CD8-positive, alpha-beta memory T cell (primary cell): ENCODE results near the gene MAP2K5. TPM values are rescaled to one million over a fixed set of nuclear protein-coding genes. Genes with fewer than 3 reads are reported as not detected.

Experiments used
- CTCF ChIA-PET: fragments of 350-600 bp; sonication (Branson Sonifier 250); formaldehyde crosslinking; loops from one replicate; lab custom pipeline; 2021; ENCODE audit warnings: antibody characterized with exemption; lab: Charles Lee
- POLR2A ChIA-PET: fragments of 350-600 bp; sonication (Branson Sonifier 250); formaldehyde crosslinking; loops from one replicate; lab custom pipeline; 2021; ENCODE audit warnings: antibody characterized with exemption; lab: Charles Lee
- DNase-seq, 5 donors: peaks; one replicate each; pipeline versions ENCODE4 v3.0.0 to v3.0.0-alpha.2; 2020 to 2022; ENCODE audit warnings: mixed read lengths in 1 of 5
- H3K27ac ChIP-seq: one replicate; pipeline ENCODE4 v1.7.0; 2013; ENCODE audit warnings: low read depth, mild to moderate bottlenecking, low read length, moderate library complexity
- H3K27me3 ChIP-seq: 2 replicates; pipeline ENCODE4 v1.7.0; 2013; ENCODE audit warnings: low read length, mild to moderate bottlenecking; ENCODE audit not compliant: insufficient read depth, poor library complexity, severe bottlenecking
- H3K36me3 ChIP-seq: 2 replicates; pipeline ENCODE4 v1.7.0; 2013; ENCODE audit warnings: mild to moderate bottlenecking, low read length, moderate library complexity; ENCODE audit not compliant: insufficient read depth
- H3K4me1 ChIP-seq: 2 replicates; pipeline ENCODE4 v1.7.0; 2013; ENCODE audit warnings: mild to moderate bottlenecking, low read length, moderate library complexity; ENCODE audit not compliant: insufficient read depth
- H3K4me3 ChIP-seq: 2 replicates; pipeline ENCODE4 v1.7.0; 2013; ENCODE audit warnings: mild to moderate bottlenecking, low read length
- H3K9me3 ChIP-seq: 2 replicates; pipeline ENCODE4 v1.7.0; 2013; ENCODE audit warnings: mild to moderate bottlenecking, low read length
- H3K27ac Mint-ChIP-seq, 8 donors: one replicate each; pipeline ENCODE4 v1.8.0; 2020 to 2021; ENCODE audit warnings: mixed read lengths in 8 of 8, mild to moderate bottlenecking in 6 of 8, inconsistent platforms in 3 of 8, moderate library complexity in 3 of 8
- H3K27me3 Mint-ChIP-seq, 2 donors: one replicate each; pipeline ENCODE4 v1.8.0; 2020 to 2021; ENCODE audit warnings: mixed read lengths in 2 of 2, mild to moderate bottlenecking in 1 of 2, moderate library complexity in 1 of 2
- H3K36me3 Mint-ChIP-seq, 3 donors: one replicate each; pipeline ENCODE4 v1.8.0; 2020 to 2021; ENCODE audit warnings: mixed read lengths in 3 of 3, inconsistent platforms in 1 of 3, mild to moderate bottlenecking in 1 of 3
- H3K4me1 Mint-ChIP-seq, 3 donors: one replicate each; pipeline ENCODE4 v1.8.0; 2020 to 2021; ENCODE audit warnings: mixed read lengths in 3 of 3, inconsistent platforms in 1 of 3, mild to moderate bottlenecking in 1 of 3
- H3K4me3 Mint-ChIP-seq, 7 donors: one replicate each; pipeline ENCODE4 v1.8.0; 2020 to 2021; ENCODE audit warnings: mixed read lengths in 7 of 7, mild to moderate bottlenecking in 6 of 7, moderate library complexity in 4 of 7, inconsistent platforms in 2 of 7
- H3K9me3 Mint-ChIP-seq, 5 donors: one replicate each; pipeline ENCODE4 v1.8.0; 2020 to 2022; ENCODE audit warnings: mixed read lengths in 5 of 5, mild to moderate bottlenecking in 3 of 5, moderate library complexity in 2 of 5, inconsistent platforms in 1 of 5
- polyA plus RNA-seq: library from polyadenylated mRNA; unstranded; fragments of 300-500 nt; fragmentation: Illumina TruSeq; gene quantifications from one replicate; pipeline ENCODE4 v1.2.3, GENCODE V29; 2021
- total RNA-seq, 2 experiments: library from RNA; stranded (reverse); gene quantifications; one replicate each; pipeline ENCODE4 v1.2.3, GENCODE V29; 2021

The MAP2K5 gene
- total and polyA plus RNA-seq, 3 experiments from 2014 or later: 20.0 to 21.4 (median 20.1) TPM

GRCh38 chr15:67807141-67807540 lies 264.6 kb downstream of the MAP2K5 start:
- no peaks in the 10 kb centered on the region for H3K4me1 Mint-ChIP-seq
- CTCF ChIA-PET: no interaction called here
- no peak for DNase-seq

GRCh38 chr15:67807836-67808235 lies 265.3 kb downstream of the MAP2K5 start:
- H3K4me1 Mint-ChIP-seq: no peaks in the 10 kb centered on the region
- no peak overlapping the region for H3K27ac Mint-ChIP-seq
- no peaks in the 10 kb centered on the region for H3K4me1 ChIP-seq
- H3K27me3 ChIP-seq: no peaks in the 10 kb centered on the region
- CTCF ChIA-PET: interaction anchor here (1.1 kb wide), 1 partner anchor 24 kb away, joined by 3 read pairs; no protein-coding TSS in a partner anchor
- no peaks in the 10 kb centered on the region for H3K9me3 ChIP-seq
- peaks cover 0 to 3% of the 10 kb centered on the region in 2 donors for H3K27me3 Mint-ChIP-seq
- no peaks in the 10 kb centered on the region for H3K36me3 ChIP-seq
- no peak overlapping the region for H3K4me3 ChIP-seq
- H3K36me3 Mint-ChIP-seq: peaks cover 9 to 32% (median 11%) of the 10 kb centered on the region in 3 donors
- H3K27ac ChIP-seq: no peak overlapping the region
- H3K4me3 Mint-ChIP-seq: no peak overlapping the region
- H3K9me3 Mint-ChIP-seq: no peaks in the 10 kb centered on the region
- POLR2A ChIA-PET: no interaction called here
- no peak for DNase-seq

More at GRCh38 chr15:67807141-67807540, 264.6 kb downstream of the MAP2K5 start:
- no peaks in the 10 kb centered on the region for H3K27me3 ChIP-seq
- POLR2A ChIA-PET: no interaction called here
- no peak overlapping the region for H3K27ac ChIP-seq
- no peaks in the 10 kb centered on the region for H3K36me3 ChIP-seq
- no peaks in the 10 kb centered on the region for H3K4me1 ChIP-seq
- no peak overlapping the region for H3K4me3 ChIP-seq
- Mint-ChIP-seq H3K27ac (peak overlapping the region in 1 of 8 donors; percentile 40), H3K9me3 (no peaks in the 10 kb centered on the region), H3K36me3 (peaks cover 9 to 35% (median 11%) of the 10 kb centered on the region in 3 donors), H3K27me3 (peaks cover 0 to 2% of the 10 kb centered on the region in 2 donors), H3K4me3 (no peak overlapping the region)
- no peaks in the 10 kb centered on the region for H3K9me3 ChIP-seq

- Histone ChIP-seq H3K27ac (no peak overlapping the region), H3K36me3 (no peaks in the 10 kb centered on the region), H3K27me3 (no peaks in the 10 kb centered on the region), H3K4me3 (no peak overlapping the region), H3K4me1 (no peaks in the 10 kb centered on the region), H3K9me3 (no peaks in the 10 kb centered on the region)
- Mint-ChIP-seq H3K9me3 (no peaks in the 10 kb centered on the region), H3K27me3 (peaks cover 0 to 4% of the 10 kb centered on the region in 2 donors), H3K4me3 (no peak overlapping the region), H3K27ac (no peak overlapping the region), H3K36me3 (peaks cover 9 to 27% (median 11%) of the 10 kb centered on the region in 3 donors), H3K4me1 (no peaks in the 10 kb centered on the region)
- CTCF ChIA-PET: interaction anchor here (1.1 kb wide), 1 partner anchor 24 kb away, joined by 3 read pairs; no protein-coding TSS in a partner anchor
- DNase-seq: no peak
- POLR2A ChIA-PET: no interaction called here
Observed at GRCh38 chr15:67808821-67809220, 266.3 kb downstream of the MAP2K5 start.

- no peaks in the 10 kb centered on the region for H3K4me1 Mint-ChIP-seq
- no peaks in the 10 kb centered on the region for H3K4me1 ChIP-seq
- H3K27me3 Mint-ChIP-seq: peaks cover 0 to 4% of the 10 kb centered on the region in 2 donors
- no peak overlapping the region for H3K27ac Mint-ChIP-seq
- no peaks in the 10 kb centered on the region for H3K36me3 ChIP-seq
- H3K36me3 Mint-ChIP-seq: peaks cover 9 to 27% (median 11%) of the 10 kb centered on the region in 3 donors
- no peak overlapping the region for H3K27ac ChIP-seq
- no peak overlapping the region for H3K4me3 ChIP-seq
- ChIA-PET POLR2A (no interaction called here), CTCF (interaction anchor here (1.0 to 1.5 kb wide), 3 partner anchors 15 to 352 kb away, joined by 3 to 4 read pairs (median 3); no protein-coding TSS in a partner anchor)
- no peak overlapping the region for H3K4me3 Mint-ChIP-seq
- H3K9me3 Mint-ChIP-seq: no peaks in the 10 kb centered on the region
- H3K9me3 ChIP-seq: no peaks in the 10 kb centered on the region
- no peaks in the 10 kb centered on the region for H3K27me3 ChIP-seq
- DNase-seq: no peak
Observed at GRCh38 chr15:67809441-67809840, 266.9 kb downstream of the MAP2K5 start.

GRCh38 chr15:67809866-67810265 lies 267.4 kb downstream of the MAP2K5 start:
- no peaks in the 10 kb centered on the region for H3K9me3 ChIP-seq
- no peak overlapping the region for H3K27ac ChIP-seq
- CTCF ChIA-PET: interaction anchor here (1.0 to 1.5 kb wide), 3 partner anchors 15 to 352 kb away, joined by 3 to 4 read pairs (median 3); no protein-coding TSS in a partner anchor
- no peaks in the 10 kb centered on the region for H3K4me1 ChIP-seq
- no peaks in the 10 kb centered on the region for H3K27me3 ChIP-seq
- H3K27ac Mint-ChIP-seq: no peak overlapping the region
- no peak for DNase-seq
- H3K9me3 Mint-ChIP-seq: no peaks in the 10 kb centered on the region
- H3K27me3 Mint-ChIP-seq: peaks cover 0 to 6% of the 10 kb centered on the region in 2 donors
- no peaks in the 10 kb centered on the region for H3K36me3 ChIP-seq
- H3K36me3 Mint-ChIP-seq: peaks cover 9 to 27% (median 11%) of the 10 kb centered on the region in 3 donors
- H3K4me3 Mint-ChIP-seq: no peak overlapping the region
- POLR2A ChIA-PET: no interaction called here
- no peaks in the 10 kb centered on the region for H3K4me1 Mint-ChIP-seq
- H3K4me3 ChIP-seq: no peak overlapping the region

- Histone ChIP-seq H3K4me1 (no peaks in the 10 kb centered on the region), H3K36me3 (no peaks in the 10 kb centered on the region), H3K9me3 (no peaks in the 10 kb centered on the region), H3K27ac (no peak overlapping the region), H3K4me3 (no peak overlapping the region), H3K27me3 (no peaks in the 10 kb centered on the region)
- ChIA-PET POLR2A (interaction anchor here (0.6 kb wide), 1 partner anchor 1157 kb away, joined by 3 read pairs; no protein-coding TSS in a partner anchor), CTCF (no interaction called here)
- no peaks in the 10 kb centered on the region for H3K4me1 Mint-ChIP-seq
- peaks cover 6 to 11% of the 10 kb centered on the region in 2 donors for H3K27me3 Mint-ChIP-seq
- H3K9me3 Mint-ChIP-seq: peaks cover 0 to 6% (median 4%) of the 10 kb centered on the region in 5 donors
- H3K36me3 Mint-ChIP-seq: peaks cover 9 to 20% (median 11%) of the 10 kb centered on the region in 3 donors
- H3K4me3 Mint-ChIP-seq: no peak overlapping the region
- DNase-seq: no peak
- no peak overlapping the region for H3K27ac Mint-ChIP-seq
Observed at GRCh38 chr15:67812241-67812644, 269.7 kb downstream of the MAP2K5 start.

- H3K9me3 ChIP-seq: no peaks in the 10 kb centered on the region
- POLR2A ChIA-PET: no interaction called here
- no peaks in the 10 kb centered on the region for H3K36me3 ChIP-seq
- H3K27ac ChIP-seq: no peak overlapping the region
- Mint-ChIP-seq H3K27me3 (peaks cover 6 to 19% of the 10 kb centered on the region in 2 donors), H3K4me1 (no peaks in the 10 kb centered on the region), H3K9me3 (peaks cover 0 to 6% (median 4%) of the 10 kb centered on the region in 5 donors), H3K4me3 (no peak overlapping the region), H3K36me3 (peaks cover 7 to 13% (median 11%) of the 10 kb centered on the region in 3 donors), H3K27ac (no peak overlapping the region)
- no peak overlapping the region for H3K4me3 ChIP-seq
- CTCF ChIA-PET: no interaction called here
- no peak for DNase-seq
- H3K4me1 ChIP-seq: no peaks in the 10 kb centered on the region
- peaks cover 1% of the 10 kb centered on the region for H3K27me3 ChIP-seq
Observed at GRCh38 chr15:67813104-67813634, 270.7 kb downstream of the MAP2K5 start.

GRCh38 chr15:67815036-67815592 lies 272.6 kb downstream of the MAP2K5 start:
- DNase-seq: no peak
- no peak overlapping the region for H3K27ac Mint-ChIP-seq
- no peaks in the 10 kb centered on the region for H3K36me3 Mint-ChIP-seq
- ChIA-PET POLR2A (no interaction called here), CTCF (no interaction called here)
- no peaks in the 10 kb centered on the region for H3K4me1 ChIP-seq
- H3K4me3 Mint-ChIP-seq: no peak overlapping the region
- peaks cover 19 to 34% of the 10 kb centered on the region in 2 donors for H3K27me3 Mint-ChIP-seq
- H3K4me1 Mint-ChIP-seq: no peaks in the 10 kb centered on the region
- no peak overlapping the region for H3K4me3 ChIP-seq
- H3K27ac ChIP-seq: no peak overlapping the region
- H3K9me3 ChIP-seq: no peaks in the 10 kb centered on the region
- no peaks in the 10 kb centered on the region for H3K36me3 ChIP-seq
- H3K27me3 ChIP-seq: peaks cover 7% of the 10 kb centered on the region
- H3K9me3 Mint-ChIP-seq: peaks cover 0 to 6% (median 4%) of the 10 kb centered on the region in 5 donors
